H9 (cell line): ENCODE results near the gene TUBB2A. TPM values are rescaled to one million over a fixed set of nuclear protein-coding genes. Genes with fewer than 3 reads are reported as not detected.

ENCODE experiments used
- DNase-seq: peaks from one replicate; pipeline ENCODE4 v3.0.0-alpha.2; 2017
- H2AFZ ChIP-seq: one replicate; pipeline ENCODE4 v1.6.1; 2013; ENCODE audit warnings: mild to moderate bottlenecking, low read length, control low read depth, moderate library complexity
- H2AK5ac ChIP-seq: 2 replicates; pipeline ENCODE4 v1.6.1; 2013; ENCODE audit warnings: low read length, control low read depth, mixed read lengths; ENCODE audit not compliant: insufficient read length
- H2BK120ac ChIP-seq: one replicate; pipeline ENCODE4 v1.6.1; 2013; ENCODE audit warnings: low read depth, mild to moderate bottlenecking, low read length, control low read depth, inconsistent platforms; ENCODE audit not compliant: poor library complexity, severe bottlenecking
- H2BK12ac ChIP-seq: 2 replicates; pipeline ENCODE4 v1.6.1; 2013; ENCODE audit warnings: low read length, control low read depth, mixed read lengths, low read depth; ENCODE audit not compliant: insufficient read length
- H2BK15ac ChIP-seq: 2 replicates; pipeline ENCODE4 v1.6.1; 2013; ENCODE audit warnings: low read depth, low read length, control low read depth
- H2BK20ac ChIP-seq: one replicate; pipeline ENCODE4 v1.6.1; 2013; ENCODE audit warnings: low read depth, mild to moderate bottlenecking, low read length, control low read depth, inconsistent platforms; ENCODE audit not compliant: poor library complexity, severe bottlenecking
- H2BK5ac ChIP-seq: 2 replicates; pipeline ENCODE4 v1.6.1; 2013; ENCODE audit warnings: low read length, control low read depth, mixed read lengths; ENCODE audit not compliant: insufficient read length
- H3K14ac ChIP-seq: 2 replicates; pipeline ENCODE4 v1.6.1; 2013; ENCODE audit warnings: low read length, control low read depth; ENCODE audit not compliant: insufficient read depth
- H3K18ac ChIP-seq: 2 replicates; pipeline ENCODE4 v1.6.1; 2013; ENCODE audit warnings: low read depth, mild to moderate bottlenecking, mixed read lengths, low read length, control low read depth; ENCODE audit not compliant: insufficient read length
- H3K23ac ChIP-seq: 2 replicates; pipeline ENCODE4 v1.6.1; 2013; ENCODE audit warnings: low read length, control low read depth, mixed read lengths, low read depth; ENCODE audit not compliant: insufficient read length
- H3K23me2 ChIP-seq: 2 replicates; pipeline ENCODE4 v1.6.1; 2013; ENCODE audit warnings: low read depth, mild to moderate bottlenecking, mixed read lengths, low read length, control low read depth; ENCODE audit not compliant: insufficient read length, poor library complexity, severe bottlenecking
- H3K27ac ChIP-seq: 2 replicates; pipeline ENCODE4 v1.5.1; 2013; ENCODE audit warnings: low read length, control low read depth, mixed read lengths, low read depth; ENCODE audit not compliant: insufficient read length
- H3K27me3 ChIP-seq: 2 replicates; pipeline ENCODE4 v1.6.1; 2013; ENCODE audit warnings: low read length, control low read depth, inconsistent platforms; ENCODE audit not compliant: insufficient read depth
- H3K4ac ChIP-seq: 2 replicates; pipeline ENCODE4 v1.6.1; 2013; ENCODE audit warnings: low read depth, mild to moderate bottlenecking, control low read depth, inconsistent platforms, low read length, moderate library complexity
- H3K4me1 ChIP-seq: 2 replicates; pipeline ENCODE4 v1.6.1; 2013; ENCODE audit warnings: low read length, control low read depth, inconsistent platforms; ENCODE audit not compliant: insufficient read depth
- H3K4me2 ChIP-seq: 2 replicates; pipeline ENCODE4 v1.6.1; 2013; ENCODE audit warnings: low read length, control low read depth, mixed read lengths; ENCODE audit not compliant: insufficient read length, insufficient read depth
- H3K56ac ChIP-seq: 2 replicates; pipeline ENCODE4 v1.6.1; 2013; ENCODE audit warnings: low read depth, mild to moderate bottlenecking, mixed read lengths, low read length, control low read depth; ENCODE audit not compliant: insufficient read length
- H3K79me1 ChIP-seq: 2 replicates; pipeline ENCODE4 v1.6.1; 2013; ENCODE audit warnings: low read depth, mild to moderate bottlenecking, moderate library complexity, low read length, control low read depth, inconsistent platforms; ENCODE audit not compliant: insufficient read depth, poor library complexity, severe bottlenecking
- H3K79me2 ChIP-seq: 2 replicates; pipeline ENCODE4 v1.6.1; 2013; ENCODE audit warnings: low read length, control low read depth, inconsistent platforms; ENCODE audit not compliant: insufficient read depth
- H3K9ac ChIP-seq: 2 replicates; pipeline ENCODE4 v1.6.1; 2013; ENCODE audit warnings: low read length, control low read depth, mixed read lengths; ENCODE audit not compliant: insufficient read length; ENCODE audit errors: extremely low read depth
- H3K9me3 ChIP-seq: one replicate; pipeline ENCODE4 v1.6.1; 2013; ENCODE audit warnings: low read depth, low read length, inconsistent platforms; ENCODE audit not compliant: control insufficient read depth
- H3T11ph ChIP-seq: one replicate; pipeline ENCODE4 v1.6.1; 2013; ENCODE audit warnings: mild to moderate bottlenecking, low read length, control low read depth, inconsistent platforms
- H4K20me1 ChIP-seq: one replicate; pipeline ENCODE4 v1.6.1; 2013; ENCODE audit not compliant: control insufficient read depth, insufficient read length, insufficient read depth
- H4K5ac ChIP-seq: 2 replicates; pipeline ENCODE4 v1.6.1; 2013; ENCODE audit warnings: low read depth, mild to moderate bottlenecking, mixed read lengths, low read length, control low read depth; ENCODE audit not compliant: insufficient read length
- H4K8ac ChIP-seq: replicated peaks from 2 replicates; pipeline ENCODE4 v1.6.1; 2013; ENCODE audit warnings: low read length, control low read depth, mixed read lengths, low read depth; ENCODE audit not compliant: insufficient read length
- H4K91ac ChIP-seq: 2 replicates; pipeline ENCODE4 v1.6.1; 2013; ENCODE audit warnings: low read depth, mild to moderate bottlenecking, moderate library complexity, mixed read lengths, low read length, control low read depth; ENCODE audit not compliant: insufficient read length
- H3K27ac Mint-ChIP-seq, 3 experiments: 2 replicates in 2 of 3; 3 replicates in 1 of 3; pipeline ENCODE4 v1.8.0; 2020 to 2021; ENCODE audit warnings: mixed read lengths in 3 of 3, mild to moderate bottlenecking in 1 of 3, moderate library complexity in 1 of 3
- H3K27me3 Mint-ChIP-seq: 2 replicates; pipeline ENCODE4 v1.8.0; 2021; ENCODE audit warnings: low read depth, mild to moderate bottlenecking, moderate library complexity, mixed read lengths
- H3K36me3 Mint-ChIP-seq, 3 experiments: 2 replicates in 2 of 3; 3 replicates in 1 of 3; pipeline ENCODE4 v1.8.0; 2020 to 2021; ENCODE audit warnings: low read depth in 3 of 3, mixed read lengths in 3 of 3; ENCODE audit not compliant: insufficient read depth in 1 of 3
- H3K4me1 Mint-ChIP-seq, 2 experiments: 2 replicates each; pipeline ENCODE4 v1.8.0; 2020; ENCODE audit warnings: mixed read lengths in 2 of 2
- H3K4me3 Mint-ChIP-seq, 2 experiments: 2 replicates in 1 of 2; 3 replicates in 1 of 2; pipeline ENCODE4 v1.8.0; 2020 to 2021; ENCODE audit warnings: mild to moderate bottlenecking in 2 of 2, mixed read lengths in 2 of 2, moderate library complexity in 1 of 2
- H3K9me3 Mint-ChIP-seq, 2 experiments: 2 replicates in 1 of 2; 3 replicates in 1 of 2; pipeline ENCODE4 v1.8.0; 2020; ENCODE audit warnings: mild to moderate bottlenecking in 2 of 2, mixed read lengths in 2 of 2, moderate library complexity in 1 of 2
- CTCF ChIP-seq: fragments of 200-600 bp; sonication (generic); conservative IDR thresholded peaks from 3 replicates; pipeline ENCODE4 v1.8.0; 2021; ENCODE audit warnings: antibody characterized with exemption, mild to moderate bottlenecking
- WGBS: extraction: QIAGEN DNeasy Blood & Tissue Kit; methylation state at CpG from one replicate; pipeline ENCODE4 v1.1.7; 2013; ENCODE audit warnings: missing lambda C conversion rate, low lambda C conversion rate, mixed read lengths; ENCODE audit not compliant: insufficient read length; ENCODE audit errors: extremely low coverage; 5-methylcytosine and 5-hydroxymethylcytosine counted together
- total RNA-seq: library from RNA; stranded (reverse); gene quantifications from 2 replicates; pipeline ENCODE4 v1.2.1, GENCODE V29; 2021

TUBB2A gene
- total RNA-seq, 1 experiment from 2014 or later, result 258 TPM

GRCh38 chr6:3136292-3137011 lies 20.9 kb downstream of the TUBB2A start:
- H3K4me1 ChIP-seq, result no peaks in the 10 kb centered on the region
- peaks cover 47 to 92% (median 86%) of the 10 kb centered on the region in 3 experiments for H3K36me3 Mint-ChIP-seq
- H3K56ac ChIP-seq, result no peak overlapping the region
- H4K20me1 ChIP-seq, result no peaks in the 10 kb centered on the region
- no peak overlapping the region for H2BK20ac ChIP-seq
- no peak overlapping the region for H2BK5ac ChIP-seq
- H3K14ac ChIP-seq, result no peak overlapping the region
- no peak overlapping the region for H3K4ac ChIP-seq
- H3K4me1 Mint-ChIP-seq, result peaks cover 12 to 18% of the 10 kb centered on the region in 2 experiments
- no peaks in the 10 kb centered on the region for H3K9me3 ChIP-seq
- H3K23me2 ChIP-seq, result peaks cover 2% of the 10 kb centered on the region
- no peak overlapping the region for H3K4me2 ChIP-seq
- no peak overlapping the region for H4K8ac ChIP-seq
- no peak overlapping the region for H3K4me3 Mint-ChIP-seq
- no peak overlapping the region for H2BK15ac ChIP-seq
- no peak overlapping the region for H4K5ac ChIP-seq
- H3K27me3 ChIP-seq, result no peaks in the 10 kb centered on the region
- H3K9me3 Mint-ChIP-seq, result no peaks in the 10 kb centered on the region
- no peak overlapping the region for H3K9ac ChIP-seq
- H2AFZ ChIP-seq, result no peak overlapping the region
- H3K27ac Mint-ChIP-seq, result peak overlapping the region; percentile 21 to 78 (median 56); a peak in 4 of 7 replicates
- H3K79me1 ChIP-seq, result no peaks in the 10 kb centered on the region
- H3K23ac ChIP-seq, result no peak overlapping the region
- no peaks in the 10 kb centered on the region for H3K27me3 Mint-ChIP-seq
- no peak overlapping the region for H3K27ac ChIP-seq
- no peaks in the 10 kb centered on the region for H3K79me2 ChIP-seq
- H2BK12ac ChIP-seq, result no peak overlapping the region
- H4K91ac ChIP-seq, result no peak overlapping the region
- no peak overlapping the region for H3K18ac ChIP-seq
- TF ChIP-seq CTCF, result no peak
- H3T11ph ChIP-seq, result no peak overlapping the region
- WGBS, result no CpG with 5 or more reads among the region's 8 CpGs
- H2BK120ac ChIP-seq, result no peak overlapping the region
- H2AK5ac ChIP-seq, result no peak overlapping the region
- DNase-seq, result no peak
